ENCODE measurements around the gene KIRREL1.

The KIRREL1 gene

DNA sequence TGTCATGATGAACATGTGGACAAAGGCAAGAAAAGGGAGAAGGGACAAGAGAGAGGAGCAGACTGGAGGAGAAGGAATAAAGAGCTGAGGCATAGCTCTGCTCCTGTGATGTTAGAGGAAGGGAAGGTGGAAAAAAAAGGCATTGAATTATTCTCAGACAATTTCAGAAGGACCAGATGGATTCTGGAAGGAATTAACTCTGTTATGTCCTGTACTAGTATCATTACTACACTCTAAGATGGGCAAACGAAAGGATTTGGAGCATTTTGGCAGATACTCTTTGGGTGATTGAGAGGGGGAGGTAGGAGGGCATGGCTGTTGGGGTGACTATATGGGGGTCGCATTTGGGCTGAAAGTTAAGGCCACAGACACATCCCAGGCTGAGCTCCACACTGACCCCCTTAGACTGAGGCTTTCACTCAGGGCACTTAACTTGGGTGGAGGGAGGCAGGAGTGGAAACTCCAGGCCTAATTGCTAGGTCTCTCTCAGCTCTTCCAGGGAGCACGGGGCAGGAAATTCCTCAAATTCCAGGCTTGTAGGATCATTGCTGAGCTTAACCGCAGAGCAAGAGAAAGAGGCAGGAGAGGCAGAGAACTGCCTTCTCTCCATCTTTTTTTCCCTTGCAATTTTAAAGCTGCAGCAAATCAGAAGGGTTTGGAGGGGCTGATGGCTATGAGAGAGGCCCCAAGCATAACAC lies 25.9 kb downstream of the KIRREL1 start:
- in situ Hi-C loops (cut with MboI; ENCODE audit: low pct_unique_long_range_greater_than_20kb, low sequenced_read_pairs, unreplicated experiment), result no loop called here
- no peak for DNase-seq (ENCODE audit: low spot score)
- TF ChIP-seq, protein P1, sequence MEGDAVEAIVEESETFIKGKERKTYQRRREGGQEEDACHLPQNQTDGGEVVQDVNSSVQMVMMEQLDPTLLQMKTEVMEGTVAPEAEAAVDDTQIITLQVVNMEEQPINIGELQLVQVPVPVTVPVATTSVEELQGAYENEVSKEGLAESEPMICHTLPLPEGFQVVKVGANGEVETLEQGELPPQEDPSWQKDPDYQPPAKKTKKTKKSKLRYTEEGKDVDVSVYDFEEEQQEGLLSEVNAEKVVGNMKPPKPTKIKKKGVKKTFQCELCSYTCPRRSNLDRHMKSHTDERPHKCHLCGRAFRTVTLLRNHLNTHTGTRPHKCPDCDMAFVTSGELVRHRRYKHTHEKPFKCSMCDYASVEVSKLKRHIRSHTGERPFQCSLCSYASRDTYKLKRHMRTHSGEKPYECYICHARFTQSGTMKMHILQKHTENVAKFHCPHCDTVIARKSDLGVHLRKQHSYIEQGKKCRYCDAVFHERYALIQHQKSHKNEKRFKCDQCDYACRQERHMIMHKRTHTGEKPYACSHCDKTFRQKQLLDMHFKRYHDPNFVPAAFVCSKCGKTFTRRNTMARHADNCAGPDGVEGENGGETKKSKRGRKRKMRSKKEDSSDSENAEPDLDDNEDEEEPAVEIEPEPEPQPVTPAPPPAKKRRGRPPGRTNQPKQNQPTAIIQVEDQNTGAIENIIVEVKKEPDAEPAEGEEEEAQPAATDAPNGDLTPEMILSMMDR (IDR thresholded peaks at IDR 0.05; ENCODE audit: extremely low read depth, insufficient read depth, missing control alignments), result no peak

DNA sequence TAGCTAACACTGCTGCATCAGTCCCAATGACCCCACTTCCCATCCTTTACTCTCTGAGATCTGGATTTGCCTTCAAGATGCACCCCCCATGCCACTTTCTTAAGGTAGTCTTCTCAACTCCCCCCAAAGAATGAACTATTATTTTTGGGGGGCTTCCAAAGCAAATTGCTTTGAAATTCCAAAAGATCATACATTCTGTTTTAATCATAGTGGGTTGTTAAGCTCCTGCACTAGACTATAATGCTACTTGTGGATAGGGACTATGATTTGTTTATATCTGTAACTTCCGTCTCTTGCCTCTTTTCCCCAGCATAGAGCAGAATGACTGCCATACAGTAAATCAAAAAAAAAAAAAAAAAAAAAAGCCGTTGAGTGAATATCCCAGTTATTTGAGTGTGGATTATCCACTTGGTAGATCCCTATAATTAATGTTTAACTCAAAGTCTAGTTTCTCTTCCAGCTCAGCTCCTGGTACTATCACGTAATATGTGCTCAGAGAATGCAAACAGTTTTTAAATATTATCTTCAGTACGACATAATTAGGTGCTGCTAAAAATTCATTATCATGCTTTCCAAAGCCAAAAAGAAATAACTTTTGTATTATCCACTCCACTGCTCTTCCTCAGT lies 26.9 kb downstream of the KIRREL1 start:
- no peak for DNase-seq (ENCODE audit: low spot score)
- in situ Hi-C loops (cut with MboI; ENCODE audit: low pct_unique_long_range_greater_than_20kb, low sequenced_read_pairs, unreplicated experiment), result no loop called here
- TF ChIP-seq, protein P1 (IDR thresholded peaks at IDR 0.05; ENCODE audit: extremely low read depth, insufficient read depth, missing control alignments), result no peak

DNA sequence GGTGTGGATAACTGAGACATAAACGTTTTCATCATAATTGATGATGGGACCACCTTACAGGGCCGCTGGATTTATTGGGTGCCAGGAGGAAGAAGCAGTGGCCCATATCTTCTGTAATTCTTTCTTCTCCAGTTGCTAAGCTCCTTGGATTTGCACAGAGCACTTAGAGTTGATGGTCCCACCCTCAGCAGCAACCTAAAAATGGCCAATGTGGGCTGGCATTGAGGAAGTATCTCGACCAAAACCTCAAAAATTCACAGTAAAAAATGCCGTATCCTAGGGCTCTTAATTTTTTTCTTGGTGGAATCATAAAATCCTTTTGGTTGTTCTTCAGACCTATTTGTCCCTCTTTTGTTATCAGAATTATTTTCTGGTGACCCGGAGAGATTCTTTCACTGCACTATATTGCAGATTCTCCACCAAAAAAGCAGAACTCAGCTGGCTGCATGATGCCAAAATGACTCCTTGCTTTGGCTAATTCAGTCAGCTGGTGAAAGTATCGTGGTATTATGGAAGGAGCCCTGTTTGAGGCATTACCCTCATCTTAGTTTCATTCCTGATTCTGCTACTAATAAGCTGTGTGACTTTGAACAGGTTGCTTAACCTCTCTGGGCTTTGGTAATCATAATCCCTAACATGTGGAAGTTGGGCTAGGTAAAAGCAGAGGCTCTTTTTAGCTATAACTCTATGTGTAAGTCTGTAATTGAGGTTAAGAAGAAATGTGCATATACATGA lies 27.6 kb downstream of the KIRREL1 start:
- in situ Hi-C loops (cut with MboI; ENCODE audit: low pct_unique_long_range_greater_than_20kb, low sequenced_read_pairs, unreplicated experiment), result no loop called here
- TF ChIP-seq, protein P1 (IDR thresholded peaks at IDR 0.05; ENCODE audit: extremely low read depth, insufficient read depth, missing control alignments), result no peak
- no peak for DNase-seq (ENCODE audit: low spot score)

DNA sequence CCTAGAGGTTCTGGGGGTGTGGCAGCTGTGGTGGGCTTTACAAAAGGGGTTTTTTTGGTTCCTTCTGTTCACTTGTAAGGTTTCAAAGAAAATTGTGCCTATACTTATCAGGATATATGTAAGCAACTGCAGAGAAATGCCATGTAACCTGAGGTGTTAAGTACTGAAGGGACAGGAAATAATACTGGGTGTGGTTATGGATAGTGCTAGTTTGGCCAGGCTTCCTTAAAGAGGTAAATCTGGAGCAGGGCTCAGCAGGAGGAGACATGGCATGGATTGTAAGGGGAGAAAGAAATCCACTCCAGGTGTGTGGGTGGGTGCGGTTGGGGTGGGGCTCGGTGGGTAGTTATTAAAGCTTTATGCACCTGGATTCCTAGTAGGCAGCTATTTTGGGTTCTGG lies 28.3 kb downstream of the KIRREL1 start:
- in situ Hi-C loops (cut with MboI; ENCODE audit: low pct_unique_long_range_greater_than_20kb, low sequenced_read_pairs, unreplicated experiment), result no loop called here
- no peak for DNase-seq (ENCODE audit: low spot score)
- TF ChIP-seq, protein P1 (IDR thresholded peaks at IDR 0.05; ENCODE audit: extremely low read depth, insufficient read depth, missing control alignments), result no peak

DNA sequence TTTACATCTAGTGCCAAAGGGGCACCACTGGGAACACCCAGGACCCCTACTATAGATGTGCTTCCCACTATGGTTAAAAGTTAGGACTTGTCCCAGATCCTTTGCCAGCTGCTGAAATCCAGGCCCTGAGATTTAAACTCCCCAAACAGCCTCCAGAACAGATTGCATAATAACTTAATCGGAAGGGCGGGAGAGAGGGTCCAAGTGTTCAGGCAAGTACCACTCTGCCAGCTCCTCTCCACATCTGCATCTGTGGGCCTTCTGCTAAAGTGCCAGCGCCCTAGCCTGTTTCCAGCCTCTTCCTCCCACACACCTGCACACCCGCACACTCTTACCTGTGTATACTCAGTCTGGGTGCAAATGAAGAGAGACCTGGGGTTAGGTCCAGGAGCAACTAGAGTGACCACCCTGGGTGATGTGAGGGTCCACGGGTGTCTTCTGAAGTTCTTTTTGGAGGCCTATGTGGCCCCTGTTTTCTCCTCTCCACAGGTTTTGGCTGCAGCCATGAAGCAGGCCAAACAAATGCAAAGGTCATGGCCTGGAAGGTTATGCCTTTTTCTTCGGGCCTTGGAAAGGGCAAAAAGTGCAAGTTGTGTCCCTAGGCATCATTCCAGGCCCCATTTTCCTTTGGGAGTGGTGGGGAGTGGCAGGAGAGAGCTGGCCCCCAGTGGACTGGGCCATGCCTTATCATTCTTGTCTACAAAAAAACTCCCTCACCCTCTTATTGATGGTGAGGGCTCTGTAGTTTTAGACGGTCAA lies 29.3 kb downstream of the KIRREL1 start:
- DNase-seq (ENCODE audit: low spot score), result no peak
- in situ Hi-C loops (cut with MboI; ENCODE audit: low pct_unique_long_range_greater_than_20kb, low sequenced_read_pairs, unreplicated experiment), result no loop called here
- TF ChIP-seq, protein P1 (IDR thresholded peaks at IDR 0.05; ENCODE audit: extremely low read depth, insufficient read depth, missing control alignments), result no peak

DNA sequence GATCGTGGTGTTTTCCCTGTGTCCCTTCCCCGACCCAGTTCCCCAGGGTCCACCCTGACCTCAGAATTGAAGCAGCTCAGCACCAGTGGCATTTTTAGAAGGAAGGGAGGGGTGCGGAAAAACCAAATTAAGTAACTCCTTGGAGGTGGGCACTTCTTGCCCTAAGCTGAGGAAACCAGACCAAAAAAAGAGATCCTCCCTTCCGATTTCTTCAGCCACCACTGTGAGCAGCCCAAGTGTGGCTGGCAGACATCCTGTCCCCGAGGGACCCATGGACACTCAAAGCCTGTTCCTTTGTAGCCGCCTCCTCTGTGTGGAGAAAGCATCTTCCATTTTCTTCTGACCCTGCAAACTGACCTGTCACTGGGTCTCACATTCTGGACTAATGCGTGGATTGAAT lies 31.3 kb downstream of the KIRREL1 start:
- no peak for DNase-seq (ENCODE audit: low spot score)
- TF ChIP-seq, protein P1 (IDR thresholded peaks at IDR 0.05; ENCODE audit: extremely low read depth, insufficient read depth, missing control alignments), result no peak
- in situ Hi-C loops (cut with MboI; ENCODE audit: low pct_unique_long_range_greater_than_20kb, low sequenced_read_pairs, unreplicated experiment), result no loop called here

All from GM13977 (cell line).